Measurements from ENCODE around the gene MIXL1.

DNA sequence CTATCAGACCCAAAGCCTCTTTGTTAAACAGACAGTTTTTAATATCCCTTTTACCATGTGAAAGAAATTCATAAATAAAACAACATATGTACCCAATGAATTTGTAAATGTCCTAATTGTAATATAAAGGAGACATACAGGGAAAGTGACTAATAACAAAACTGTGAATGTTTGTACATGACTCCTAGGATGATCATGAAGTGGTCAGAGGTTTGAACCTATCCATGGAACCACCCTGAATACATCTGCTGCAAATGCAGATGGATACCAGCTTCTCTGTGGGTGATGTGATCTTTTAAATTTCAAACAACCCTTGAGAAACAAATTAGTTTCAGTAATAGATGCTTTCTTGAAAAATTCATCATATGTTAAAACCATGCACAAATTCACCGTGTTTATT, 20.2 kb upstream of the MIXL1 start:
- TF ChIP-seq, protein P1, sequence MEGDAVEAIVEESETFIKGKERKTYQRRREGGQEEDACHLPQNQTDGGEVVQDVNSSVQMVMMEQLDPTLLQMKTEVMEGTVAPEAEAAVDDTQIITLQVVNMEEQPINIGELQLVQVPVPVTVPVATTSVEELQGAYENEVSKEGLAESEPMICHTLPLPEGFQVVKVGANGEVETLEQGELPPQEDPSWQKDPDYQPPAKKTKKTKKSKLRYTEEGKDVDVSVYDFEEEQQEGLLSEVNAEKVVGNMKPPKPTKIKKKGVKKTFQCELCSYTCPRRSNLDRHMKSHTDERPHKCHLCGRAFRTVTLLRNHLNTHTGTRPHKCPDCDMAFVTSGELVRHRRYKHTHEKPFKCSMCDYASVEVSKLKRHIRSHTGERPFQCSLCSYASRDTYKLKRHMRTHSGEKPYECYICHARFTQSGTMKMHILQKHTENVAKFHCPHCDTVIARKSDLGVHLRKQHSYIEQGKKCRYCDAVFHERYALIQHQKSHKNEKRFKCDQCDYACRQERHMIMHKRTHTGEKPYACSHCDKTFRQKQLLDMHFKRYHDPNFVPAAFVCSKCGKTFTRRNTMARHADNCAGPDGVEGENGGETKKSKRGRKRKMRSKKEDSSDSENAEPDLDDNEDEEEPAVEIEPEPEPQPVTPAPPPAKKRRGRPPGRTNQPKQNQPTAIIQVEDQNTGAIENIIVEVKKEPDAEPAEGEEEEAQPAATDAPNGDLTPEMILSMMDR (IDR thresholded peaks at IDR 0.05): no peak
- TF ChIP-seq POLR2A (IDR thresholded peaks at IDR 0.05): no peak

Data from lower leg skin (tissue), 3 donors.